ENCODE measurements around the gene PAQR5.

Gene PAQR5

GRCh38 chr15:69346112-69346511, 47.4 kb downstream of the PAQR5 start:
- Histone ChIP-seq H3K4me3 (no peak overlapping the region), H3K36me3 (ENCODE audit: insufficient read depth, low read length) (no peaks in the 10 kb centered on the region), H3K27ac (no peak overlapping the region), H3K9ac (ENCODE audit: insufficient read length) (no peak overlapping the region), H3K9me3 (ENCODE audit: low read depth, low read length) (no peaks in the 10 kb centered on the region)
- no peak for DNase-seq (ENCODE audit: low read depth, low spot score)
- TF ChIP-seq FOXP2 (optimal IDR thresholded peaks at IDR 0.05; ENCODE audit: control extremely low read depth, extremely low read length, insufficient read depth) (no peak), EZH2 (IDR thresholded peaks at IDR 0.05) (no peak), POLR2AphosphoS5 (IDR thresholded peaks at IDR 0.05; ENCODE audit: borderline replicate concordance, low read depth, low read length) (no peak)

DNA sequence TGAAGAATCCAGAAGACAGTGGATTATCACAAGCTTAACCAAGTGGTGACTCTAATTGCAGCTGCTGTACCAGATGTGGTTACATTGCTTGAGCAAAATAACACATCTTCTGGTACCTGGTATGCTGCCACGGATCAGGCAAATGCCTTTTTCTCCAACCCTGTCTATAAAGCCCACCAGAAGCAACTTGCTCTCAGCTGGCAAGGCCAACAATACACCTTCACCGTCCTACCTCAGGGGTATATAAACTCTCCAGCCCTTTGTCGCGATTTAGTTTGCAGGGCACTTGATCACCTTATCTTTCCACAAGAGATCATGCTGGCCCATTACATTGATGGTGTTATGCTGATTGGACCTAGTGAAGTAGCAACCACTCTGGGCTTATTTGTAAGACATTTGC, 52.6 kb downstream of the PAQR5 start:
- TF ChIP-seq POLR2AphosphoS5 (IDR thresholded peaks at IDR 0.05; ENCODE audit: borderline replicate concordance, low read depth, low read length) (no peak), EZH2 (IDR thresholded peaks at IDR 0.05) (no peak), FOXP2 (optimal IDR thresholded peaks at IDR 0.05; ENCODE audit: control extremely low read depth, extremely low read length, insufficient read depth) (no peak)
- H3K4me3 ChIP-seq: no peak overlapping the region
- H3K27ac ChIP-seq: no peak overlapping the region
- no peak for DNase-seq (ENCODE audit: low read depth, low spot score)
- H3K9ac ChIP-seq (ENCODE audit: insufficient read length): no peak overlapping the region
- H3K9me3 ChIP-seq (ENCODE audit: low read depth, low read length): no peaks in the 10 kb centered on the region
- H3K36me3 ChIP-seq (ENCODE audit: insufficient read depth, low read length): no peaks in the 10 kb centered on the region; the same call in 1 of the 2 replicates

- Histone ChIP-seq H3K4me3 (no peak overlapping the region), H3K36me3 (ENCODE audit: insufficient read depth, low read length) (no peaks in the 10 kb centered on the region; the same call in 1 of the 2 replicates), H3K9ac (ENCODE audit: insufficient read length) (no peak overlapping the region), H3K27ac (no peak overlapping the region), H3K9me3 (ENCODE audit: low read depth, low read length) (no peaks in the 10 kb centered on the region)
- TF ChIP-seq FOXP2 (optimal IDR thresholded peaks at IDR 0.05; ENCODE audit: control extremely low read depth, extremely low read length, insufficient read depth) (no peak), EZH2 (IDR thresholded peaks at IDR 0.05) (no peak), POLR2AphosphoS5 (IDR thresholded peaks at IDR 0.05; ENCODE audit: borderline replicate concordance, low read depth, low read length) (no peak)
- DNase-seq (ENCODE audit: low read depth, low spot score): no peak
These were observed 53.2 kb downstream of the PAQR5 start for GRCh38 chr15:69351884-69352283.

DNA sequence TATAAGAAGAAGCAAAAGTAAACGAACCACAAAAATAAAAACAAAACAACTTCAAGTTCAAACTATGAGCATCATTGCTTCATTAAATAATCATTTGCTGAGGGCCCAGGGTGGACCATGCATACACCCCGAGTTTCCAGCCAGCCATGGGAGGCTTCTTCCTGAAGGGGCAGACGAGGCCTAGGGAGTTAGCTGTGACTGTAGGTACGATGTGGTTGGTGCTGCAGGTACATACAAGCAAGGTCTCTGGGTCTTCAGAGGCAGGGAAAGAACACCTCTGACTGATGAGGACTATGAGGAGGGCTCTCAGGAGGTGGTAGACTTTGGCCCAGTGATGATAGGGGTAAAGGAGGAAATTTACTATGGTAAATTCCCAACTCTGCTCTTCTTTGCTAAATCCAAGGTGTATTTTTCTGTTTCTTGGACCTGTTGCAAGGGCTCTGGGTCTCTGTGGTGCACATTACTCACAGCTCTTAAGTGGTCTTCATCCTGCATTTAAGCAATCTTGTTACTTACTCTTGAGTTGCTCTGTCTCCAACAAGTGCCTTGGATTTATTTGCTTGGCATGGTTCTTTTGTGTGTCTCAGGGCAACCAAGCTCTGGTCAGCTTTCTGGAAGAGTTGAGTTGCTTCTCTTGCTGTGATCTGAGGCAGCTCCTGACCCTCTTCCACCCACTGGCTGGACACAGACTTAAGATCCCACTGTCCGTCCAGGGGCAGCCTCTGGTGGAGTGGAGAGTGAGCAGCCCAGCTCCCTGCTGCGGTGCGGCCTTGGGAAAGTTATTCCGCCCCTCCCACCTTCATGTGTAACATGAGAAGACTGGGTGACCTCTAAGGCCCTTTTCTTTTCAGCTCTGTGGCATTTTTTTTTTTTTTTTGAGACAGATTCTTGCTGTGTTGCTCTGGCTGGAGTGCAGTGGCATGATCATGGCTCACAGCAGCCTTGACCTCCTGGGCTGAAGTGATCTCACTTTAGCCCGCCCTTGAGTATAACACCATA, 59.4 kb downstream of the PAQR5 start:
- DNase-seq (ENCODE audit: low read depth, low spot score): no peak
- Histone ChIP-seq H3K27ac (no peak overlapping the region), H3K9ac (ENCODE audit: insufficient read length) (no peak overlapping the region), H3K36me3 (ENCODE audit: insufficient read depth, low read length) (no peaks in the 10 kb centered on the region), H3K9me3 (ENCODE audit: low read depth, low read length) (no peaks in the 10 kb centered on the region), H3K4me3 (no peak overlapping the region)
- TF ChIP-seq EZH2 (IDR thresholded peaks at IDR 0.05): no peak
- TF ChIP-seq POLR2AphosphoS5 (IDR thresholded peaks at IDR 0.05; ENCODE audit: borderline replicate concordance, low read depth, low read length): no peak
- TF ChIP-seq FOXP2 (optimal IDR thresholded peaks at IDR 0.05; ENCODE audit: control extremely low read depth, extremely low read length, insufficient read depth): no peak

GRCh38 chr15:69358850-69359249, 60.1 kb downstream of the PAQR5 start:
- H3K27ac ChIP-seq: no peak overlapping the region
- no peak overlapping the region for H3K9ac ChIP-seq (ENCODE audit: insufficient read length)
- no peaks in the 10 kb centered on the region for H3K36me3 ChIP-seq (ENCODE audit: insufficient read depth, low read length)
- H3K9me3 ChIP-seq (ENCODE audit: low read depth, low read length): no peaks in the 10 kb centered on the region
- no peak overlapping the region for H3K4me3 ChIP-seq
- no peak for DNase-seq (ENCODE audit: low read depth, low spot score)
- TF ChIP-seq FOXP2 (optimal IDR thresholded peaks at IDR 0.05; ENCODE audit: control extremely low read depth, extremely low read length, insufficient read depth): no peak
- no peak for TF ChIP-seq POLR2AphosphoS5 (IDR thresholded peaks at IDR 0.05; ENCODE audit: borderline replicate concordance, low read depth, low read length)
- TF ChIP-seq EZH2 (IDR thresholded peaks at IDR 0.05): no peak

DNA sequence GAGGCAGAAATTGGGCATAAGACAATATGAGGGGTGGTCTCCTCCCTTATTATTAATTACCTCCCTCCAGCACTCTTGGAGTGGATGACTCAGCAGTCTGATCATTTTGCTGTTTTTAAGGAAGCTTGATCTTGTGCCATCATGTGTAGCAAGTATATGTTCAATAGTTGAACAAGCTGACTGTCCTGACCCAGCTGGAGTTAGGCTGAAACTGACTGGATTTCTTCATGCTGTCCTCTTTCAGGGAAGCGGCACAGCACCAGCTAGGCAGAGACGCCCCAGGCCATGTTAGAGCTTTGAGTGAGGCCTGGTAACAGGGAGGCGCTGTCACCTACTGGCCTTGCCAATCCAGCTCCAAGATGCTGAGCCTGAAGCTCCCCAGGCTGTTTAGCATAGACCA, 61.0 kb downstream of the PAQR5 start:
- Histone ChIP-seq H3K27ac (peak overlapping the region; percentile 56), H3K9ac (ENCODE audit: insufficient read length) (no peak overlapping the region)
- TF ChIP-seq FOXP2 (optimal IDR thresholded peaks at IDR 0.05; ENCODE audit: control extremely low read depth, extremely low read length, insufficient read depth) (no peak), POLR2AphosphoS5 (IDR thresholded peaks at IDR 0.05; ENCODE audit: borderline replicate concordance, low read depth, low read length) (no peak)

DNA sequence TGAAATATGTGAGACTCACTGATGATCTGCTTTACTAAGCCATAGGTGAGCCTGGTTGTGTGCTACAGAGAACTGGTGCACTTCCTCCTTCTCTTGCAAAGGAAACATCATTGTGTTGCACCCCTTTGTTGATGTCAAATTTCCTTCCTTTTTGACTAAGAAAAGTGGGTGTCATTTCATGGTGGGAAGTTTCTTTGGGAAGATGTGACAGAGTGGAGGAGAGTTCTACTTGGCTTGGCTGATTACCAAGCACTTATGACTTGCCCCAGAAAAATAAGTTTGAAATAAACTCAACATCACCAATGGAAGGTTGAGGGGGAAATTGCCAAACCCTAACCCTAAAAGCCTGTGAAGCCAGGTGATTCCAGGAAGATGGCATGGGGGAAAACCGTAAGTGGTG, 61.9 kb downstream of the PAQR5 start:
- H3K9me3 ChIP-seq (ENCODE audit: low read depth, low read length): no peaks in the 10 kb centered on the region
- no peak for TF ChIP-seq FOXP2 (optimal IDR thresholded peaks at IDR 0.05; ENCODE audit: control extremely low read depth, extremely low read length, insufficient read depth)
- no peak for TF ChIP-seq POLR2AphosphoS5 (IDR thresholded peaks at IDR 0.05; ENCODE audit: borderline replicate concordance, low read depth, low read length)
- TF ChIP-seq EZH2 (IDR thresholded peaks at IDR 0.05): no peak
- H3K4me3 ChIP-seq: no peak overlapping the region
- no peak overlapping the region for H3K9ac ChIP-seq (ENCODE audit: insufficient read length)
- DNase-seq (ENCODE audit: low read depth, low spot score): no peak
- no peak overlapping the region for H3K27ac ChIP-seq
- peaks cover under 1% of the 10 kb centered on the region; the same call in 1 of the 2 replicates for H3K36me3 ChIP-seq (ENCODE audit: insufficient read depth, low read length)

More for the DNA sequence above, 61.0 kb downstream of the PAQR5 start:
- H3K9me3 ChIP-seq (ENCODE audit: low read depth, low read length): no peaks in the 10 kb centered on the region
- H3K36me3 ChIP-seq (ENCODE audit: insufficient read depth, low read length): no peaks in the 10 kb centered on the region
- H3K4me3 ChIP-seq: no peak overlapping the region
- peak; percentile 12 for DNase-seq (ENCODE audit: low read depth, low spot score)

DNA sequence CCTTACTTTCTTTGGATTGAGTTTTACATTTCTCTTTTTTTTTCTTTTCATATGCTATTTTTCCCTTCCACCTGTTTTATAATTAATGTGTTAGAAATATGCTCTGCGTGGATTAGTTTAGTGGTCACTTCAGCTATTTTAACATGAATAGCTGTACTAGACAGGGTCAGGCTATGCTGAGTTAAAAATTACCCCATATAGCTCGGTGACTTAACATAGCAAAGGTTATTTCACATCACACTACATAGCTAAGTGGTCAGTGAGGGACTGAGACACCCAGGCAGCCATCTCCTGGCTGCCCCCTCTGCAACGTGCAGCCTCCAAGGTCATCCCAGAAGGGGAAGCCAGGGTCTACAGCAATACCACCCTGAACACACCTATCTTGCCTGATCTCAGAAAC, 68.5 kb downstream of the PAQR5 start:
- H3K36me3 ChIP-seq (ENCODE audit: insufficient read depth, low read length): peaks cover 8% of the 10 kb centered on the region; the same call in 1 of the 2 replicates
- H3K27ac ChIP-seq: no peak overlapping the region
- DNase-seq (ENCODE audit: low read depth, low spot score): no peak
- H3K9ac ChIP-seq (ENCODE audit: insufficient read length): no peak overlapping the region
- TF ChIP-seq POLR2AphosphoS5 (IDR thresholded peaks at IDR 0.05; ENCODE audit: borderline replicate concordance, low read depth, low read length) (no peak), EZH2 (IDR thresholded peaks at IDR 0.05) (no peak), FOXP2 (optimal IDR thresholded peaks at IDR 0.05; ENCODE audit: control extremely low read depth, extremely low read length, insufficient read depth) (no peak)
- H3K9me3 ChIP-seq (ENCODE audit: low read depth, low read length): peaks cover 3% of the 10 kb centered on the region; the same call in 1 of the 2 replicates
- no peak overlapping the region for H3K4me3 ChIP-seq

Measured in SK-N-MC (cell line).